HG02852 (cell line): Measurements from ENCODE around the gene SLC9C2.
"Not testable (repeated sequence)": the region's sequence is repeated elsewhere in the genome, so short reads cannot be mapped to it uniquely, and the experiment has no call there.

ENCODE experiments used
- ATAC-seq: cut with Tn5 transposase; IDR thresholded peaks from one replicate; pipeline ENCODE4 v1.9.1; 2021; ENCODE audit warnings: mild to moderate bottlenecking, moderate library complexity; ENCODE audit not compliant: unreplicated experiment

Gene SLC9C2

DNA sequence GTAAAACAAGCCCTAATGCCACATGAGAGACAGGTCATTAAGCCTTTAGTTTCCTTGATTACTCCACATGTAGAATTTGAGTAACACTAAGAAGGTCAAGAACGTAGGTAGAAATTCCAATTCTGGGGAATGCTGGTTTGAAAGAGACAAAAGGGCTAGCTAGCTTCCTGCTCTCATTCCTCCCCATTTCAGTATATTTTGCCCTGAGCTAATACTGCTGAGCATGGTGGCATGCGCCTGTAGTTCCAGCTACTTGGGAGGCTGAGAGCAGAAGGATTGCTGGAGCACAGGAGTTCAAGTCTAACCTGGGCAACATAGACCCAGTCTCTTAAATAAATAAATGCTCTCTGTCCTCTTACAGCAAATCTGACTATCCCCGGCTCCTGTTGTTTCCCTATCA lies 112.9 kb downstream of the SLC9C2 start:
- no peak for ATAC-seq

- no peak for ATAC-seq
These were observed 113.7 kb downstream of the SLC9C2 start for GRCh38 chr1:173489149-173489600.

DNA sequence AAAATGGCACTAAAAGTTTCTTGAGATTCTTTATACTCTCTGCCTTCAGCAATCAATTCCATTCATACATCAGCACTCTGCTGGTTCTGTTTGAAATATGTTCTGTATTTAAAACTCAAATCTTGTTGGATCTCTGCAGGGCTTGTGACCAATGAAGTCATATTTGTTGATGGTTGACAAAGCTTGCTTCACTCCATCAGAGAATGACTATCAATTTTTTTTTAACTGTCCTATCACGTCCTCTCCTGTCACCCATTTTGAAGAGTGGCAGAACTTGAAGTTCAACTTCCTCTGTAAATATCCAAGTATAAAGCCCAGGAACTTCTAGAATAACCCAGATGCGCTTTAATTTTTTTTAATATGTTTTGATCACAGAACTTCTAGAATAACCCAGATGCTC lies 114.9 kb downstream of the SLC9C2 start:
- ATAC-seq, result no peak

DNA sequence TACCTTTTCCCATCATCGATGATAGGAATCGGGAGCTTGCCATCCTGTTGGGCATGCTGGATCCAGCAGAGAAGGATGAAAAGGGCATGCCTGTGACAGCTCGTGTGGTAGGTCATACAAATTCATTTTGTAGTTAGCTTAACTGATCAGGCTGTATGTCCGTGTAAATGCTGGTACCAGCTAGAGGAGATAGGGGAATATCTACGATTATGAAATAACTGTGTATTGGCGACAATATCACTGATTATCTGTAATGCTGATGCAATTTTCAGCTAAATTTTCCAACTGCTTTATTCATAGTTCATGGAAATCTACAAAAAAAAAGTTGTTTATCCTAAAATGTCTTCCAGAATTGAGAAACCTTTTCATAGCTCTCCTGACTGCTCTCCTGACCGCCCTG lies 117.5 kb downstream of the SLC9C2 start:
- no peak for ATAC-seq

- ATAC-seq, result no peak
These were observed 118.6 kb downstream of the SLC9C2 start for GRCh38 chr1:173484276-173484675.

DNA sequence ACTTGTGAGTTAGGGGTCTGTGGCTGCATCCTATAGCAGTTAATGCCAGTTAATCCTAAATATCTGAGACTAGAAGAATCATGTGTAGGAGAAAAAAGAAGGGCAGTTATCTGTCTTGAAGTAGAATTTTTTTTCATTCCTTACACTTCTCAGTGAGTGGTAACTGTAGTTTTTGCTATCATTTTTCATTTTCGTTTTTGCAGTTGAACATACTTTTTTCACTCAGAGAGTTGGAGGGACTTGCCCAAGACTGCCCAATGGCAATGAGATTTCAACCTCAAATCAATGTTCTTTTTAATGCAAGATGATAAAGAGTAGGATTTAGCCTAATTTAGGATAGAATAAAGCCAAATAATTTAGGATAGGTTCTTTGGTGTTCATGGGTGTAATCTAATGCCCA lies 120.2 kb downstream of the SLC9C2 start:
- ATAC-seq, result no peak

- ATAC-seq, result no peak
These were observed 121.6 kb downstream of the SLC9C2 start for GRCh38 chr1:173481195-173481772.

GRCh38 chr1:173479649-173480048 lies 123.2 kb downstream of the SLC9C2 start:
- ATAC-seq, result no peak

DNA sequence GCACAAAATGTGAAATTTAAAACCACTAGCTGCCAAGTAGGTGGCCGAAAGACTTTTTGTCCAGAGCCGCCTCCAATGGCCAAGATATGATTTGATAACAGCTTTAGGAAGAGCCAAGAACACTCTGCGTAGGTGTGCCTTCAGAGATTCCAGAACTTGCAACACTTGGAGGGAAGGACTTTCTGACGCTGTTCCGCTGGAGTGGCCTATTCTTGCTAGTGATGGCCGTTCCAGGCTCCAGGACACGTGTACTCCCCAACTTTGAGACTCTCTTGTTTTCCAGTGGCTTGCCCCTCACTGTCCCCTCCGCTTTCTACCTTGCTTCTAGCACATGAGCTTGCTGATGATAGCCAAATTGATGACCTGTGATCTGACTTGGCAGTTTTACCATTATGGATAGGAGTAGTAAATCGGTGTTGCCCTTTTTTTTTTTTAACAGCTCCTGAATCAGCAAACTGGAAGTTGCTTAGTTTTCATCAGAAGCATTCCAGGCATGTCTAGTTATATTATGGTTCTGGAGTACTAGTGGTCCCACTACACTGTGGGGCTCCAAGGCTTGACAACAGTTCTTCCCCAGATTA lies 124.7 kb downstream of the SLC9C2 start:
- no peak for ATAC-seq

DNA sequence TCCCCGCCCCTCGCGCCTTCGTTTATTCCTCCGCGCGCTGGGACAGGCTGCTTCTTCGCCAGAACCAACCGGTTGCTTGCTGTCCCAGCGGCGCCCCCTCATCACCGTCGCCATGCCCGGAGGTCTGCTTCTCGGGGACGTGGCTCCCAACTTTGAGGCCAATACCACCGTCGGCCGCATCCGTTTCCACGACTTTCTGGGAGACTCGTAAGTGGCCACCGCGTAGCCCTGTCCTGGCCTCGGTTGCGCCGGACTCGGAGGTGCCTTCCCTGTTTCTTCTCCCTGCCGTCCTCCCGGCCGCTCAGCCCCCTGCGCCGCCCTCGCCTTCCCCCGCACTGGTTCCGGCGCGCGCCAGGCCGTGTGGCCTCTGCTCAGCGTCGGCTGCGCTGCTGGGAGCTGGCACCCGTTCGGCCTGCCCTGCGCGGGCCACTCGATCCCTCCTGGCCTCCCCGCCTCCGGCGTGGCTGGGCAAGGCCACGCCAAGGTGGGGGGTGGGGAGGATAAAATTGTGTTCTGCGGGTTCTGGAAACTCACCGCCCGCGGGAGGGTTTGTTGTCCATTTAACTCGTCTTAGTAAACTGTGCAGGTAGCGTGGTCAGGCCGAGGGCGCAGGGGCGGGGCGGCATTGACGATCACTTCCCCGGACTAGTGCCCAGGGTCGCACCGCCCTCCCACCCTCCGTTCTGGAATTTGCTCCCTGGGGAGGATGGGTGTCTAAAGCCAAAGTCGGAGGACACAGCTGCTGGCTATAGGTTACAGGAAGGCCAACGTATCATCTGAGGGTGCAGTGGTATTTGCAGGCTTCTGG lies 125.4 kb downstream of the SLC9C2 start, which contains the start of gene PRDX6:
PRDX6 (plus strand) TSS at position 50 of the 808 bp plus-strand sequence; CDS start at position 113, 63 bp downstream.
- peak; percentile 50 for ATAC-seq

- ATAC-seq, result peak; percentile 95
These were observed 126.1 kb downstream of the SLC9C2 start for GRCh38 chr1:173476665-173477285.

- no peak for ATAC-seq
These were observed 126.6 kb downstream of the SLC9C2 start for GRCh38 chr1:173476197-173476664.

DNA sequence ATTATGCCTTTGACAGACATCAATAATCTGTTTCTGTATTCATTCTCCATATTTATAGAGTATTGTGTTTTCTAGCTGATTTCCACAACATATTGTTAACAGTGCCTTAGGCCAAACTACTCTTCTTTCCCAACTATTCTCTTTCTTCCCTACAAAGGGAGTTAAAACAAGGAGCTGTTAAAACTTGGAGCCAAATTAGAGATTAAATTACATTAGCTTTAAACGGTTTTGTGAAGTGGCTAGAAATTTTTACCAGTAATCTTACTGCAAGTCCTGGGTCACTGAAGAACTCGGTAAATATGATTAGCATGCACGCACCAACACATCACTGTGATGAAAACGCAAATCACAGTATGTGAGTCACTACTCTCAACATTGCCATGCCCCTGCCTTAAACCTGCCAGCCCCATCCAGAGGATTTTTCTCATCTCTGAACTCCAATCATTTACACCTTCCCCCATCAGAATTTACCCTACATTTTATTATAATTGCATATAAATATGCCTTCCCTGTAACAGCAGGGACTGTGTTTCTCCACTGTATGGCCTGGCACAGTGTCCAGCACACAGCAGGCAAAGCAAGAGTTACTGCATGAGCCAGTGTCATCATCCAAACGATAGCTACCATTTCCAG lies 127.2 kb downstream of the SLC9C2 start:
- no peak for ATAC-seq

GRCh38 chr1:173474780-173475421 lies 128.0 kb downstream of the SLC9C2 start:
- ATAC-seq, result not testable (repeated sequence)

DNA sequence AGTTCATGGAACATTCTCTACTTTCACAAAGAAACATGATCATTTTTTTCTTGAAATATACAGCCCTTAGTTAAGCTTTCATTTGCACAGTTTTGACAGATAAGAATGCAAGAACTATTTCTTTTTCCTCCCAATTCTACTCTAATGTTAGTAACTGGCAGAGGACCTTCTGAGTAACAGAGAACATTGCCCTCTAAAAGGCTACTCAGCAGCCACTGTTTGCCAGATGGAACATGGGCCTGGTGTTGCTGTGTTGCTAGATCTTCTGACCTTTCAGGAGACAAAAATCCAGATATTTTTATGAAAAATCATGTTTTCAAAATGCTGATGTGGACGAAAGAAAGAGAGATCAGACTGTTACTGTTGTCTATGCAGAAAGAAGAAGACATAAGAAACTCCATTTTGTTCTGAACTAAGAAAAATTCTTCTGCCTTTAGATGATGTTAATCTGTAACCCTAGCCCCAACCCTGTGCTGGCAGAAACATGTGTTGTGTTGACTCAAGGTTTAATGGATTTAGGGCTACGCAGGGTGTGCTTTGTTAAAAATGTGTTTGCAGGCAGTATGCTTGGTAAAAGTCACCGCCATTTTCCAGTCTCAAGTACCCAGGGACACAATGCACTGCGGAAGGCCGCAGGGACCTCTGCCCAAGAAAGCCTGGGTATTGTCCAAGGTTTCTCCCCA lies 128.6 kb downstream of the SLC9C2 start:
- no peak for ATAC-seq

DNA sequence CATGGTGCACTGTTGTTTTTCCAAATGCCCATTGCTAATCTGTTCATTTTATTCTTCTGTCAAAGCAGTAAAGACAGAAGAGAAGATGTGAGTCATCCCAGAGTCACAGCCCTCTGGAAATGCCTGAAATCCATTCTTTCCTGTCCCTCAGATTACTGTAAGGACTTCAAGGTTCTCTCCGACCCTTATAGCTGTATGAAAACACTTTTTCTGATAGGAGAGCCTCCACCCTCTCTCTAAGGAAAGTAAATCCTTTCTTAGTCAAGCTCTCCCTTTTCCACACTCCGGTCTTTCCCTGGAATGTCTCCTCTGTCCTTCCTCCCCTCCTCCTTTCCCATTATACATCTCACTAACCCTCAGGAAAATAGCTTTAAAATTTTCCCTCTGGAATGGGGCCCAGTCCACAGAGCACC lies 129.3 kb downstream of the SLC9C2 start:
- no peak for ATAC-seq

- ATAC-seq, result no peak
These were observed 132.3 kb downstream of the SLC9C2 start for GRCh38 chr1:173470608-173471007.

- ATAC-seq, result no peak
These were observed 133.2 kb downstream of the SLC9C2 start for GRCh38 chr1:173469656-173470055.

GRCh38 chr1:173467426-173467825 lies 135.4 kb downstream of the SLC9C2 start:
- no peak for ATAC-seq

GRCh38 chr1:173464185-173464584 lies 138.7 kb downstream of the SLC9C2 start:
- ATAC-seq, result not testable (repeated sequence)
